HepG2 (cell line): ENCODE results near the gene KCND1. TPM values are rescaled to one million over a fixed set of nuclear protein-coding genes. Genes with fewer than 3 reads are reported as not detected.
A peak's percentile ranks its signal among the peaks of the same experiment; 100 is the strongest.

ENCODE experiments used
- AGO2 ChIP-seq: fragments of 200-400 bp; formaldehyde crosslinking; optimal IDR thresholded peaks from 2 replicates; pipeline ENCODE3; 2017; ENCODE audit warnings: mild to moderate bottlenecking, low read depth, low read length, moderate library complexity
- CREB1 ChIP-seq, 2 experiments: fragments of 450-650 bp in 1 of 2; IDR thresholded peaks; 2 replicates each; pipeline ENCODE4 v1.6.1; 2016 to 2017; ENCODE audit warnings: control low read depth in 1 of 2, mild to moderate bottlenecking in 1 of 2, missing compliant biosample characterization in 1 of 2, missing genetic modification characterization in 1 of 2
- IRF1 ChIP-seq: sonication (generic); formaldehyde crosslinking; IDR thresholded peaks from 2 replicates; pipeline ENCODE4 v1.4.0; 2020; ENCODE audit warnings: low read depth, mild to moderate bottlenecking, missing genetic modification reagents
- MTF2 ChIP-seq: sonication (generic); formaldehyde crosslinking; IDR thresholded peaks from 2 replicates; pipeline ENCODE4 v1.5.0; 2020; ENCODE audit warnings: missing genetic modification reagents, borderline replicate concordance
- PHF8 ChIP-seq: sonication (generic); formaldehyde crosslinking; IDR thresholded peaks from 2 replicates; pipeline ENCODE4 v1.5.0; 2020; ENCODE audit warnings: missing genetic modification reagents
- POLR2G ChIP-seq: fragments of 200-400 bp; formaldehyde crosslinking; IDR thresholded peaks from 2 replicates; pipeline ENCODE4 v1.6.1; 2018; ENCODE audit warnings: mild to moderate bottlenecking, low read depth, low read length, moderate library complexity
- PRPF4 ChIP-seq: fragments of 200-400 bp; formaldehyde crosslinking; IDR thresholded peaks from 2 replicates; pipeline ENCODE4 v1.6.1; 2016; ENCODE audit warnings: low read length, low read depth; ENCODE audit not compliant: poor library complexity, severe bottlenecking
- TAF1 ChIP-seq: sonication (generic); formaldehyde crosslinking; IDR thresholded peaks from 2 replicates; pipeline ENCODE4 v1.4.0; 2020; ENCODE audit warnings: missing genetic modification reagents
- TOE1 ChIP-seq: sonication (generic); formaldehyde crosslinking; IDR thresholded peaks from 2 replicates; pipeline ENCODE4 v1.4.0; 2020; ENCODE audit warnings: mild to moderate bottlenecking, missing genetic modification reagents
- ZBTB40 ChIP-seq, 2 experiments: fragments of 450-650 bp in 1 of 2; sonication (generic) in 1 of 2; formaldehyde crosslinking in 1 of 2; IDR thresholded peaks; 2 replicates each; pipeline versions ENCODE4 v1.6.1 to v1.8.0; 2016 to 2022; ENCODE audit warnings: antibody characterized with exemption in 1 of 2, mild to moderate bottlenecking in 1 of 2, missing genetic modification reagents in 1 of 2
- ZNF235 ChIP-seq: sonication (generic); formaldehyde crosslinking; IDR thresholded peaks from 2 replicates; pipeline ENCODE4 v1.8.1; 2023; ENCODE audit warnings: mild to moderate bottlenecking, missing genetic modification reagents, borderline replicate concordance
- ZNF546 ChIP-seq: sonication (generic); formaldehyde crosslinking; conservative IDR thresholded peaks from 2 replicates; pipeline ENCODE4 v1.8.1; 2023; ENCODE audit warnings: mild to moderate bottlenecking, missing genetic modification reagents
- ZNF644 ChIP-seq: IDR thresholded peaks from 2 replicates; pipeline ENCODE4 v1.6.1; 2016; ENCODE audit warnings: low read depth
- ZNF687 ChIP-seq: sonication (generic); formaldehyde crosslinking; IDR thresholded peaks from 2 replicates; pipeline ENCODE4 v1.5.1; 2020; ENCODE audit warnings: mild to moderate bottlenecking, missing genetic modification reagents, moderate library complexity
- ZNF816 ChIP-seq: sonication (generic); formaldehyde crosslinking; IDR thresholded peaks from 2 replicates; pipeline ENCODE4 v1.8.0; 2022; ENCODE audit warnings: missing genetic modification reagents, mild to moderate bottlenecking, borderline replicate concordance
- polyA plus RNA-seq, 8 experiments: library from polyadenylated mRNA; depleted of rRNA in 3 of 8; stranded (reverse) in 7 of 8; unstranded in 1 of 8; fragments of >200 nt; fragmentation: Illumina TruSeq in 4 of 8; extraction: Trizol in 4 of 8; gene quantifications; 2 replicates each; pipeline versions ENCODE4 v1.2.1 to v1.2.3, GENCODE V29; 2011 to 2016; ENCODE audit warnings: low read depth in 4 of 8, missing spikeins in 1 of 8, mixed read lengths in 1 of 8; ENCODE audit not compliant: insufficient read depth in 1 of 8
- total RNA-seq, 5 experiments: library from RNA; depleted of rRNA; stranded (reverse); fragments of >200 nt; fragmentation: Illumina TruSeq; extraction: Trizol; gene quantifications; 2 replicates each; pipeline ENCODE4 v1.2.3, GENCODE V29; 2016; ENCODE audit warnings: low read depth in 1 of 5

The KCND1 gene
- total and polyA plus RNA-seq, 2 of the 13 experiments (the other 11 are each of a cell fraction or from before 2014, with no cell fraction given), result 0.07 to 0.30 TPM

GRCh38 chrX:48961585-48962091, 10.0 kb downstream of the KCND1 start (continued):
- TF ChIP-seq ZNF687 (CRISPR knock-in tag), result peak; percentile 48
- TF ChIP-seq PRPF4, result no peak
- TF ChIP-seq ZNF644 (CRISPR knock-in tag), result no peak
- no peak for TF ChIP-seq AGO2
- TF ChIP-seq CREB1 (IDR thresholded peaks at IDR 0.05), result no peak
- TF ChIP-seq CREB1 (CRISPR knock-in tag; IDR thresholded peaks at IDR 0.05), result no peak
- TF ChIP-seq TOE1 (CRISPR knock-in tag), result no peak
- TF ChIP-seq ZNF235 (CRISPR knock-in tag), result no peak
- no peak for TF ChIP-seq IRF1 (CRISPR knock-in tag)
- TF ChIP-seq ZBTB40 (IDR thresholded peaks at IDR 0.05), result no peak
- no peak for TF ChIP-seq ZBTB40 (CRISPR knock-in tag; IDR thresholded peaks at IDR 0.05)
- 0 out of 2 replicates have a peak, but pooled peaks have one; percentile 31 for TF ChIP-seq POLR2G
- no peak for TF ChIP-seq ZNF816
- TF ChIP-seq TAF1 (CRISPR knock-in tag), result no peak
- no peak for TF ChIP-seq ZNF546
- TF ChIP-seq MTF2 (CRISPR knock-in tag), result no peak
- 0 out of 2 replicates have a peak, but pooled peaks have one; percentile 16 for TF ChIP-seq PHF8 (CRISPR knock-in tag)
